ENCODE data around the gene KIRREL1.
A peak's percentile ranks its signal among the peaks of the same experiment; 100 is the strongest.

Gene KIRREL1

DNA sequence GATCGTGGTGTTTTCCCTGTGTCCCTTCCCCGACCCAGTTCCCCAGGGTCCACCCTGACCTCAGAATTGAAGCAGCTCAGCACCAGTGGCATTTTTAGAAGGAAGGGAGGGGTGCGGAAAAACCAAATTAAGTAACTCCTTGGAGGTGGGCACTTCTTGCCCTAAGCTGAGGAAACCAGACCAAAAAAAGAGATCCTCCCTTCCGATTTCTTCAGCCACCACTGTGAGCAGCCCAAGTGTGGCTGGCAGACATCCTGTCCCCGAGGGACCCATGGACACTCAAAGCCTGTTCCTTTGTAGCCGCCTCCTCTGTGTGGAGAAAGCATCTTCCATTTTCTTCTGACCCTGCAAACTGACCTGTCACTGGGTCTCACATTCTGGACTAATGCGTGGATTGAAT is 31.3 kb downstream of the KIRREL1 start:
- DNase-seq (ENCODE audit: low read depth, low spot score), result no peak
- H3K27me3 ChIP-seq (ENCODE audit: insufficient read depth, insufficient read length), result no peaks in the 10 kb centered on the region
- no peak for TF ChIP-seq YY1 (IDR thresholded peaks at IDR 0.05; ENCODE audit: insufficient read depth, insufficient read length)
- TF ChIP-seq ZNF274 (IDR thresholded peaks at IDR 0.05; ENCODE audit: low read depth, low read length), result no peak
- H3K4me3 ChIP-seq (ENCODE audit: insufficient read length, low read depth), result no peak overlapping the region
- H3K9me3 ChIP-seq (ENCODE audit: insufficient read depth, low read length), result no peaks in the 10 kb centered on the region
- peaks cover 60% of the 10 kb centered on the region for H3K36me3 ChIP-seq (ENCODE audit: insufficient read depth, insufficient read length, low read length)
- peaks cover 23% of the 10 kb centered on the region for H3K4me1 ChIP-seq (ENCODE audit: insufficient read depth, insufficient read length)
- H3K9ac ChIP-seq (ENCODE audit: insufficient read length, low read depth), result peak overlapping the region; percentile 6

DNA sequence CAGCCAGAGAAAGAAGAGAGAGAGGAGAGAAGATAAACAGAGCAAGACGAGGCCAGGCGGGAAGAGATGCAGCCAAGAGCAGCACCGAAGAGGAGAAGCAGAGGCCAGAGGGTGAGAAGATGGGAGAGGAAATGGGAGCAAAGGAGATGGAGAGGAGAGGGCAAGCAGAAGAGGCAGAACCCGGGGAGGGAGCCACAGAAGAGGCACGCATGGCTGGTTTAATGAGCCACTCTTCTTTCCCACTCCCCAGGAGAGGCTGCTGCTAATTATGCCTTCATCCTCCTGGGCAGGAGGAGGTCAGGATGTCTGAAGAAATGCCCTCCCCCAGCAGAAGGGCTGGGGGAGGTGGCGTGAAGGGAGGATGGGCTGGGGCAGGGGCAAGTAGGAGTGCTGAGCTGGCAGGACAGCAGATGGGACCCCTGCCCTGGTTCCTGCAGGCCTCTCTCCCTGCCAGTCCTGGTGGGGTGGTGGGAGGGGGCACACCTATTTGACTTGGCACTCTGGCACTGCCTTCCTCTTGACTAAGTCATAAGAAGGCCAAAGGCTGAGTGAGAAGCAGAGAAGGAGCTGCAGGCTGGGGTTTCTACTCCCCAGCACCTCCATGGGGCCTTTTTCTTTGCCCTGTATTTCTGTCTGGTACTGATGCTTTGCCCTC is 32.3 kb downstream of the KIRREL1 start:
- no peak for TF ChIP-seq YY1 (IDR thresholded peaks at IDR 0.05; ENCODE audit: insufficient read depth, insufficient read length)
- no peak for TF ChIP-seq SUZ12 (IDR thresholded peaks at IDR 0.05; ENCODE audit: extremely low read depth, insufficient read depth, insufficient read length)
- TF ChIP-seq ZNF274 (IDR thresholded peaks at IDR 0.05; ENCODE audit: low read depth, low read length), result no peak
- H3K4me1 ChIP-seq (ENCODE audit: insufficient read depth, insufficient read length), result peaks cover 21% of the 10 kb centered on the region
- peaks cover 70% of the 10 kb centered on the region for H3K36me3 ChIP-seq (ENCODE audit: insufficient read depth, insufficient read length, low read length)
- DNase-seq (ENCODE audit: low read depth, low spot score), result no peak
- no peak overlapping the region for H3K4me3 ChIP-seq (ENCODE audit: insufficient read length, low read depth)
- no peaks in the 10 kb centered on the region for H3K27me3 ChIP-seq (ENCODE audit: insufficient read depth, insufficient read length)
- H3K9me3 ChIP-seq (ENCODE audit: insufficient read depth, low read length), result no peaks in the 10 kb centered on the region
- no peak overlapping the region for H3K9ac ChIP-seq (ENCODE audit: insufficient read length, low read depth)

DNA sequence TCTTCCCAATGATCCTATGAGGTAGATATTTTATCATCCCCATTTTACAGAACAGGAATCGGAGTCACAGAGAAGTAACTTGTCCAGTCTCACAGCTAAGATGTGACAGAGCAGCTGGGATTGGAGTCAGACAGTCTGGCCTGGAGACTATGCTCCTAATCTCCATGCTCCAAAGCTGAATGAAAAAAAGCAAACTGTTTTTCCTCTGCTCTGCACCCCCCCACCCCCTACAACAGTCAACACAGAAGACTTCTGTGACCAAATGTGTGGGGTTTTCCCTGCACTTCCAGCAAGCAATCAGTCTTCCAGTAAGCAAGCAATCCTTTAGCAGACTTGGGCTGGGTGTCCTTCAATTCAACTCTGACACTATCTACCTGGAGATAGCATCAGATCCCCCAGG is 33.2 kb downstream of the KIRREL1 start:
- Histone ChIP-seq H3K9me3 (ENCODE audit: insufficient read depth, low read length) (no peaks in the 10 kb centered on the region), H3K9ac (ENCODE audit: insufficient read length, low read depth) (no peak overlapping the region), H3K4me1 (ENCODE audit: insufficient read depth, insufficient read length) (peaks cover 17% of the 10 kb centered on the region), H3K27me3 (ENCODE audit: insufficient read depth, insufficient read length) (no peaks in the 10 kb centered on the region), H3K4me3 (ENCODE audit: insufficient read length, low read depth) (no peak overlapping the region), H3K36me3 (ENCODE audit: insufficient read depth, insufficient read length, low read length) (peaks cover 79% of the 10 kb centered on the region)
- TF ChIP-seq YY1 (IDR thresholded peaks at IDR 0.05; ENCODE audit: insufficient read depth, insufficient read length) (no peak), ZNF274 (IDR thresholded peaks at IDR 0.05; ENCODE audit: low read depth, low read length) (no peak), SUZ12 (IDR thresholded peaks at IDR 0.05; ENCODE audit: extremely low read depth, insufficient read depth, insufficient read length) (no peak)
- no peak for DNase-seq (ENCODE audit: low read depth, low spot score)

DNA sequence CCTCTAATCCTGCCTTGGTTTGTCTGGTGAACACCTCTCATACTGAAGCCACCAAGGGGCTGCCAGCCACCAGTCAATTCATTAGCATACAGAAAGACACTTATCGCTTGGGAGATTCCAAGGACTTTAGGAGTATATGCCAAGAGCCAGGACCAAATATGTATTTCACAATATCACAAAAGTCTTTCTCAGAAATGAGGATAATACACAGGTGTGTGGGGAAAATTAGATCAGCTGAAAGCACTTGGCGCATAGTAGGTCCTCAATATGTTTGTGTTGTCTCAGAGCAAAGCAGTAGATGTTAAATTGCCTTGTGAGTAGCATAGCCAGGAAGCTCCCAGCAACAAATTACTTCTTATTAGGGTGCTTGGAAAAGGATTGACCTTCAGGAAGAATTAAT is 34.1 kb downstream of the KIRREL1 start:
- H3K36me3 ChIP-seq (ENCODE audit: insufficient read depth, insufficient read length, low read length), result peaks cover 83% of the 10 kb centered on the region
- H3K9ac ChIP-seq (ENCODE audit: insufficient read length, low read depth), result no peak overlapping the region
- no peak overlapping the region for H3K4me3 ChIP-seq (ENCODE audit: insufficient read length, low read depth)
- H3K4me1 ChIP-seq (ENCODE audit: insufficient read depth, insufficient read length), result peaks cover 19% of the 10 kb centered on the region
- DNase-seq (ENCODE audit: low read depth, low spot score), result no peak
- TF ChIP-seq ZNF274 (IDR thresholded peaks at IDR 0.05; ENCODE audit: low read depth, low read length), result no peak
- TF ChIP-seq SUZ12 (IDR thresholded peaks at IDR 0.05; ENCODE audit: extremely low read depth, insufficient read depth, insufficient read length), result no peak
- TF ChIP-seq YY1 (IDR thresholded peaks at IDR 0.05; ENCODE audit: insufficient read depth, insufficient read length), result no peak
- H3K9me3 ChIP-seq (ENCODE audit: insufficient read depth, low read length), result no peaks in the 10 kb centered on the region
- H3K27me3 ChIP-seq (ENCODE audit: insufficient read depth, insufficient read length), result no peaks in the 10 kb centered on the region

DNA sequence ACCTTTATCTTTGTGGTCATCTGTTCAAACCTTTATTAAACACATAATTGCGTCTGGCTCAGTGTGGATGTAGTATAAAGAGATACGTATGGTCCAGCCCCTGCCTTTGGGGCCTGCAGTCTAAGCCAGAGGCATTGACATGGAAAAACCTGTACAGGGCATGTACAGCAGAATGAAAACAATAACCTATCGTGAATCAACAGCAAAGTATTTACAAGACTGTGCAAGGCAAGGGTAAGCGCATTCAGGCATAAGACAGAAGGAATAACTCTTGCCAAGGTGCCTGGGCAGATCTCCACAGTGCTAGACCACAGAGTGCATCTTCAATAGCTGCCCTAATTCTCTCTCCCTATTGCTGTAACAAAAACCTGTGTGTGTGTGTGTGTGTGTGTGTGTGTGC is 35.5 kb downstream of the KIRREL1 start:
- H3K4me3 ChIP-seq (ENCODE audit: insufficient read length, low read depth), result no peak overlapping the region
- H3K4me1 ChIP-seq (ENCODE audit: insufficient read depth, insufficient read length), result peaks cover 19% of the 10 kb centered on the region
- peaks cover 78% of the 10 kb centered on the region for H3K36me3 ChIP-seq (ENCODE audit: insufficient read depth, insufficient read length, low read length)
- H3K27me3 ChIP-seq (ENCODE audit: insufficient read depth, insufficient read length), result no peaks in the 10 kb centered on the region
- no peaks in the 10 kb centered on the region for H3K9me3 ChIP-seq (ENCODE audit: insufficient read depth, low read length)
- TF ChIP-seq ZNF274 (IDR thresholded peaks at IDR 0.05; ENCODE audit: low read depth, low read length) (no peak), SUZ12 (IDR thresholded peaks at IDR 0.05; ENCODE audit: extremely low read depth, insufficient read depth, insufficient read length) (no peak), YY1 (IDR thresholded peaks at IDR 0.05; ENCODE audit: insufficient read depth, insufficient read length) (no peak)
- no peak overlapping the region for H3K9ac ChIP-seq (ENCODE audit: insufficient read length, low read depth)
- no peak for DNase-seq (ENCODE audit: low read depth, low spot score)

DNA sequence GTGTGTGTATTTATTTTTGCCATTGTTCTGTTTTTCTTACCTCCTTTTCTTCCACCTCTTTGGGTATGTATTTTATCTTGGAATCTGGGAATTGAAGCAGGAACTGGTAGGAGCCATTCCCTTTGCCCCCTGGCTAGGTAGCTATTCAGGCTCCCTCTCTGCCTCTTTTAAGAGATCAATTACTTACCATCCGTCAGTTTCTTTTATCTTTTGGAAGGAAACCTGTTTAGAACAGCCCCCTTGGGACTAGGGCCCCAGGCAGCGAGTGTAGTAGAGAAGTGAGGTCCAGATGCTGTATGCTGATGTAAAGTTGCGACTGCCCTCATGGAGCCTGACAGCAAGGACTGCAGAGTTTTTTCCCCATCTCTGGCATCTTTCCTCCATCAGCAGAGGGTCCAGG is 41.6 kb downstream of the KIRREL1 start:
- no peak for DNase-seq (ENCODE audit: low read depth, low spot score)
- Histone ChIP-seq H3K36me3 (ENCODE audit: insufficient read depth, insufficient read length, low read length) (peaks cover 51% of the 10 kb centered on the region), H3K9ac (ENCODE audit: insufficient read length, low read depth) (no peak overlapping the region), H3K4me3 (ENCODE audit: insufficient read length, low read depth) (no peak overlapping the region), H3K4me1 (ENCODE audit: insufficient read depth, insufficient read length) (peaks cover 18% of the 10 kb centered on the region), H3K27me3 (ENCODE audit: insufficient read depth, insufficient read length) (no peaks in the 10 kb centered on the region), H3K9me3 (ENCODE audit: insufficient read depth, low read length) (no peaks in the 10 kb centered on the region)
- TF ChIP-seq YY1 (IDR thresholded peaks at IDR 0.05; ENCODE audit: insufficient read depth, insufficient read length), result no peak
- no peak for TF ChIP-seq SUZ12 (IDR thresholded peaks at IDR 0.05; ENCODE audit: extremely low read depth, insufficient read depth, insufficient read length)
- no peak for TF ChIP-seq ZNF274 (IDR thresholded peaks at IDR 0.05; ENCODE audit: low read depth, low read length)

DNA sequence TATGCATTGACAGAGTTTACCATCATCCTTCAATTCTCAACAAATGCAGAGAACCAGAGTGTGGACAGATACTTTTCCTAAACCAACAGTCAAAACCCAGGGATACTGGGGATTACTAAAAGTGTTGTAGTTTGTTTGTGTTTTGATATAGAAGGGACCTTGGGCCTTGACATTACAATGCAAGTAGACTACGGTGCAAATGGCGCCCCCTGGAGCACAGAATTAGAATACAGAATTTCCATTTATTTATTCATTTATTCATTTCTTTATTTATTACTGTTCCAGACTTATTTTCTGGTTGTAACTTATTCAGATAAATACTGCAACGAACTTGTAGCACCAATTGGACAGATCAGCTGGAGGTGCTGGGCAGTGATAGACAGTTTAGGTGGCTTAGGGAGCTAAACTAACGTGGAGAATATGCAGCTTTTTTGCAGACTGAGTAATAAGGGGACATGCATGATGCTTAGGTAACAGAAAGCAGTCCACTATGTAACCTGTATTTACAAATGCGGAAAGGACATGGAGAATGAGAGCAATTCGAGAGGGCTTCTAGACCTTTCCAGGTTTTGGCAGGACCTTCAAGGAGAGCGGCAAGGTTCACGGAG is 42.6 kb downstream of the KIRREL1 start:
- H3K4me1 ChIP-seq (ENCODE audit: insufficient read depth, insufficient read length), result peaks cover 18% of the 10 kb centered on the region
- H3K27me3 ChIP-seq (ENCODE audit: insufficient read depth, insufficient read length), result no peaks in the 10 kb centered on the region
- H3K9me3 ChIP-seq (ENCODE audit: insufficient read depth, low read length), result no peaks in the 10 kb centered on the region
- no peak overlapping the region for H3K9ac ChIP-seq (ENCODE audit: insufficient read length, low read depth)
- H3K4me3 ChIP-seq (ENCODE audit: insufficient read length, low read depth), result no peak overlapping the region
- H3K36me3 ChIP-seq (ENCODE audit: insufficient read depth, insufficient read length, low read length), result peaks cover 42% of the 10 kb centered on the region
- no peak for TF ChIP-seq SUZ12 (IDR thresholded peaks at IDR 0.05; ENCODE audit: extremely low read depth, insufficient read depth, insufficient read length)
- TF ChIP-seq ZNF274 (IDR thresholded peaks at IDR 0.05; ENCODE audit: low read depth, low read length), result no peak
- TF ChIP-seq YY1 (IDR thresholded peaks at IDR 0.05; ENCODE audit: insufficient read depth, insufficient read length), result no peak
- no peak for DNase-seq (ENCODE audit: low read depth, low spot score)

Data from NT2/D1 (cell line).